HEK293 (cell line): Measurements from ENCODE around the gene WDR55.
A peak's percentile ranks its signal among the peaks of the same experiment; 100 is the strongest.
"Not testable (repeated sequence)": the region's sequence is repeated elsewhere in the genome, so short reads cannot be mapped to it uniquely, and the experiment has no call there.

Experiments
- CTCF ChIA-PET: fragments of 350-600 bp; formaldehyde crosslinking; extraction: SDS; loops from one replicate; lab custom pipeline; 2021; ENCODE audit warnings: antibody characterized with exemption; lab: Yijun Ruan, JAX
- POLR2A ChIA-PET: fragments of 300-600 bp; formaldehyde crosslinking; extraction: SDS; loops from one replicate; lab custom pipeline; 2020; ENCODE audit warnings: antibody characterized with exemption, inconsistent platforms; lab: Yijun Ruan, JAX
- H3K27ac ChIP-seq: fragments of 200-500 bp; sonication (Bioruptor generic); 2 replicates; pipeline ENCODE4 v1.5.1; 2014; ENCODE audit warnings: low read depth, low read length, control low read depth, inconsistent platforms; ENCODE audit errors: extremely low read depth
- H3K36me3 ChIP-seq, 2 experiments: fragments of 200-500 bp in 1 of 2; sonication (Bioruptor generic) in 1 of 2; 1 replicate in 1 of 2; 2 replicates in 1 of 2; pipeline ENCODE4 v1.5.1; 2014 to 2017; ENCODE audit warnings: inconsistent platforms in 2 of 2, low read length in 2 of 2; ENCODE audit not compliant: control insufficient read depth in 2 of 2, insufficient read depth in 1 of 2
- H3K4me1 ChIP-seq: fragments of 200-500 bp; sonication (Bioruptor generic); 2 replicates; pipeline ENCODE4 v1.5.1; 2014; ENCODE audit warnings: mild to moderate bottlenecking, low read length, inconsistent platforms; ENCODE audit not compliant: control insufficient read depth, insufficient read depth
- H3K4me3 ChIP-seq: 2 replicates; pipeline ENCODE4 v1.5.1; 2011; ENCODE audit warnings: low read depth, mild to moderate bottlenecking, control low read depth, low read length, moderate library complexity
- H3K9me3 ChIP-seq: fragments of 200-500 bp; sonication (Bioruptor generic); 2 replicates; pipeline ENCODE4 v1.5.1; 2014; ENCODE audit warnings: low read depth, low read length, inconsistent platforms; ENCODE audit not compliant: control insufficient read depth, insufficient read depth
- EGR2 ChIP-seq: fragments of 450-650 bp; formaldehyde crosslinking; IDR thresholded peaks from 2 replicates; pipeline ENCODE4 v1.5.1; 2016; ENCODE audit warnings: low read depth, missing biosample characterization, missing genetic modification characterization
- GLIS2 ChIP-seq: fragments of 450-650 bp; formaldehyde crosslinking; IDR thresholded peaks from 2 replicates; pipeline ENCODE4 v1.5.1; 2016; ENCODE audit warnings: missing biosample characterization, missing genetic modification characterization
- OVOL3 ChIP-seq: fragments of 450-650 bp; formaldehyde crosslinking; IDR thresholded peaks from 2 replicates; pipeline ENCODE4 v1.5.1; 2016; ENCODE audit warnings: missing biosample characterization, missing genetic modification characterization
- ZNF121 ChIP-seq: fragments of 450-650 bp; formaldehyde crosslinking; IDR thresholded peaks from 2 replicates; pipeline ENCODE4 v1.5.1; 2016; ENCODE audit warnings: missing biosample characterization, missing genetic modification characterization
- ZNF16 ChIP-seq: fragments of 450-650 bp; formaldehyde crosslinking; IDR thresholded peaks from 2 replicates; pipeline ENCODE4 v1.5.1; 2016; ENCODE audit warnings: low read depth, missing biosample characterization, missing genetic modification characterization
- ZNF529 ChIP-seq: fragments of 450-650 bp; formaldehyde crosslinking; IDR thresholded peaks from 2 replicates; pipeline ENCODE4 v1.5.1; 2017; ENCODE audit warnings: missing genetic modification characterization, missing biosample characterization; ENCODE audit not compliant: insufficient replicate concordance
- ZNF558 ChIP-seq: fragments of 450-650 bp; formaldehyde crosslinking; IDR thresholded peaks from 2 replicates; pipeline ENCODE4 v1.5.1; 2016; ENCODE audit warnings: missing biosample characterization, missing genetic modification characterization
- ZNF561 ChIP-seq: fragments of 450-650 bp; IDR thresholded peaks from 2 replicates; pipeline ENCODE4 v1.5.1; 2018; ENCODE audit warnings: missing biosample characterization, missing genetic modification characterization, borderline replicate concordance
- ZNF571 ChIP-seq: fragments of 450-650 bp; formaldehyde crosslinking; IDR thresholded peaks from 2 replicates; pipeline ENCODE4 v1.5.0; 2017; ENCODE audit warnings: missing biosample characterization, missing genetic modification characterization
- ZNF677 ChIP-seq: fragments of 450-650 bp; IDR thresholded peaks from 2 replicates; pipeline ENCODE4 v1.5.0; 2018; ENCODE audit warnings: missing biosample characterization, mild to moderate bottlenecking, missing genetic modification characterization, moderate library complexity
- ZNF701 ChIP-seq: fragments of 450-650 bp; formaldehyde crosslinking; IDR thresholded peaks from 2 replicates; pipeline ENCODE4 v1.5.1; 2016; ENCODE audit warnings: missing biosample characterization, missing genetic modification characterization
- ZSCAN16 ChIP-seq: fragments of 450-650 bp; formaldehyde crosslinking; IDR thresholded peaks from 2 replicates; pipeline ENCODE4 v1.5.1; 2016; ENCODE audit warnings: missing biosample characterization, missing genetic modification characterization
- TF ChIP-seq, protein P1 (sequence below): fragments of 450-650 bp; formaldehyde crosslinking; IDR thresholded peaks from 2 replicates; pipeline ENCODE4 v1.5.1; 2017; ENCODE audit warnings: missing biosample characterization, missing genetic modification characterization
- TF ChIP-seq, protein P2 (sequence below): fragments of 450-650 bp; formaldehyde crosslinking; IDR thresholded peaks from 2 replicates; pipeline ENCODE4 v1.5.1; 2016; ENCODE audit warnings: missing biosample characterization, missing genetic modification characterization
- TF ChIP-seq, protein P3 (sequence below): fragments of 450-650 bp; formaldehyde crosslinking; IDR thresholded peaks from 2 replicates; pipeline ENCODE4 v1.5.1; 2016; ENCODE audit warnings: missing biosample characterization, missing genetic modification characterization
- TF ChIP-seq, protein P4 (sequence below): fragments of 450-650 bp; IDR thresholded peaks from 2 replicates; pipeline ENCODE4 v1.5.1; 2018; ENCODE audit warnings: missing biosample characterization, missing genetic modification characterization

The WDR55 gene

DNA sequence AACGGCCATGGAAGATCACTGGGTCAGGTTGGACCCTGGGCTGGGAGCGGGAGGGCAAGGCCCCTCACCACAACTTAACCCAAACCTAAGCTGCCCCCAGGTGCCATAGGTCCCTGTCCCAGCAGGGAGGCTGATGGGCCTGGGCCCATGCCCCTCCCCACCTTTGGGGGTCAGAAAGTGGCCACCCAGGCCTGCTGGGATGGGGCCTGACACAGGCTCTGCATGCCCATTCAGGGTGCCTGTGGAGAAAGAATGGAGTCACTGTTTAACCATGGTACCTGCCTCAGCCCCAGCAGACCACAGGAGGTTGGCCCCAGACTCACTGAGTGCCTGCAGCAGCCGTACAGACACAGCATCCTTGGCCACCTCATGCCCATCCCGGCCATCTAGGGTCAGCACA lies 6.3 kb downstream of the WDR55 start:
- TF ChIP-seq GLIS2 (tag by site-specific recombination), result 0 out of 2 replicates have a peak, but pooled peaks have one; percentile 18
- H3K4me1 ChIP-seq, H3K9me3 ChIP-seq, H3K27ac ChIP-seq, H3K4me3 ChIP-seq, CTCF ChIA-PET: not testable (repeated sequence)
- POLR2A ChIA-PET, result interaction anchor here (0.9 to 1.5 kb wide), 2 partner anchors 20 to 24 kb away, joined by 3 to 5 read pairs; partner anchors contain the start of genes HARS1, HARS2, IK and NDUFA2
- peaks cover 17 to 92% of the 10 kb centered on the region in 2 experiments for H3K36me3 ChIP-seq

DNA sequence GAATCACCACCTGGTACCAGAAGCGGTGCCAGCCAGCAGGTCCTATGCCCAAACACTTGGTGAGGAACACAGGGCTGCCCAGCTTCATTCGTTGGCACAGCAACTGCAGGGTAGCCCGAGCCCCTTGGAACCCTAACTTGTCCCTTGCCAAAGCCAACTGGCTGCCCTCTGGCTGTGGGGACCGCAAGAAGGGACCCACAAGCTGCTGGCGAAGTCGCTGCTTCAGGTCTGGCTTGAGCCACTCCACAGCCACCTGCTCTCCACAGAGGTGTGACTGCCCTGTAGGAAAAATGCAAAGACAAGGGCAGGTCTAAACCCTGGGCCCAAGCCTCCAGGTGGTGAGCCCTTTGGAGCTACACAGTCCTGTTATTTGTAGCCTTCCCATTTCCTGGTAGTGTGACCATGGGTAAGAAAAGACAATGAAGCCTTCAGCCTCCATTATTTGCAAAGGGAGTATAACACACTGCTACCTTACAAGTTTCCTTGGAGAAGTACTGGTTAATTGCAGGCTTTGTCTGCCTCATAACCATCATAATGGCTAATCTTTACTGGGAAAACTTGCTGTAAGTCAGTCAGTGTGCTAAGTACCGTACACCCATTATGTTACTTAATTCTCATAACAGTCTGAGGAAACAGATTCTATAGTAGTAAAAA lies 6.9 kb downstream of the WDR55 start:
- H3K9me3 ChIP-seq, result no peaks in the 10 kb centered on the region
- POLR2A ChIA-PET, result interaction anchor here (0.6 to 1.6 kb wide), 5 partner anchors 19 to 49 kb away, joined by 3 to 6 read pairs (median 3); partner anchors contain the start of genes HARS1, HARS2, IK and NDUFA2
- H3K4me1 ChIP-seq, result no peaks in the 10 kb centered on the region
- TF ChIP-seq OVOL3 (tag by site-specific recombination), result no peak
- TF ChIP-seq, protein P1, sequence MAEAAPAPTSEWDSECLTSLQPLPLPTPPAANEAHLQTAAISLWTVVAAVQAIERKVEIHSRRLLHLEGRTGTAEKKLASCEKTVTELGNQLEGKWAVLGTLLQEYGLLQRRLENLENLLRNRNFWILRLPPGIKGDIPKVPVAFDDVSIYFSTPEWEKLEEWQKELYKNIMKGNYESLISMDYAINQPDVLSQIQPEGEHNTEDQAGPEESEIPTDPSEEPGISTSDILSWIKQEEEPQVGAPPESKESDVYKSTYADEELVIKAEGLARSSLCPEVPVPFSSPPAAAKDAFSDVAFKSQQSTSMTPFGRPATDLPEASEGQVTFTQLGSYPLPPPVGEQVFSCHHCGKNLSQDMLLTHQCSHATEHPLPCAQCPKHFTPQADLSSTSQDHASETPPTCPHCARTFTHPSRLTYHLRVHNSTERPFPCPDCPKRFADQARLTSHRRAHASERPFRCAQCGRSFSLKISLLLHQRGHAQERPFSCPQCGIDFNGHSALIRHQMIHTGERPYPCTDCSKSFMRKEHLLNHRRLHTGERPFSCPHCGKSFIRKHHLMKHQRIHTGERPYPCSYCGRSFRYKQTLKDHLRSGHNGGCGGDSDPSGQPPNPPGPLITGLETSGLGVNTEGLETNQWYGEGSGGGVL (tag by site-specific recombination), result no peak
- 0 out of 2 replicates have a peak, but pooled peaks have one; percentile 37 for TF ChIP-seq ZNF677 (tag by site-specific recombination)
- TF ChIP-seq, all 188 proteins: peak for 1
- Histone ChIP-seq H3K27ac (no peak overlapping the region), H3K4me3 (no peak overlapping the region), H3K36me3 (peaks cover 17 to 97% of the 10 kb centered on the region in 2 experiments)
- CTCF ChIA-PET, result no interaction called here

DNA sequence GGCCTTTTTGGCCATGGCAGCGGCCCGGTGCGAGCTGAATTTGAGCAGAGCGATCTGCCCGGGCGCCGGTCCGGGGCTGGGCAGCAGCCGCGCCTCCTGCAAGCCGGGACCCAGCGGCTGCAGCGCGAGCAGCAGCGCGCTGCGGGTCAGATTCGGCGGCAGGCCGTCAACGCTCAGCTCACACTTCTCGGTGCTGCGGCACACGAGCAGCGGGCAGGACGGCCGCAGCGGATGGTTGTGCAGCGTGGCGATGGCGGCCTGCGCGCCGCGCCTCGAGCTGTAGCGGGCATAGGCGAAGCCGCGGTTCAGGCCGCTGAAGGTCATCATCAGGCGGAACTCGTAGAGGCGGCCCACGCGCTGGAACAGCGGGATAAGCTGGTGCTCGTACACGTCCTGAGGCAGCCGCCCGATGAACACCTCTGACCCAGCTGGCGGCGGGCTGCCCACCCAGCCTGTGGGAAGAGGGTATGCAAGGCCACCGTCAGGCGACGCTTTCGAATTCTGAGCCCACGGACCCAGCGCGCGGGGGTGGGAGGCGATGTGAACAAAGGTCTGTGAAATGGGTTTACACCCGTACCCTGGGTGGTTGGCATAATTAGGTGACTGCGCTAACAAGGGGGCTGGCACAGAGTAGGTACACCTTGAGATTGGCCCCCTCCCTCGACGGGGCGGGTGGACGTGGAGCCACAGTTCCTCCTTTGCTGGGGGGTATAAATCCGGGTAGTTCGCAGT lies 7.9 kb downstream of the WDR55 start:
- CTCF ChIA-PET, result no interaction called here
- Histone ChIP-seq H3K4me3 (no peak overlapping the region), H3K27ac (no peak overlapping the region), H3K9me3 (no peaks in the 10 kb centered on the region)
- POLR2A ChIA-PET, result interaction anchor here (1.0 to 1.6 kb wide), 4 partner anchors 10 to 39 kb away, joined by 3 to 6 read pairs (median 4); partner anchors contain the start of genes HARS1, HARS2, IK and NDUFA2
- TF ChIP-seq ZNF561 (tag by site-specific recombination) (no peak), ZNF16 (tag by site-specific recombination) (no peak), OVOL3 (tag by site-specific recombination) (no peak), ZNF558 (tag by site-specific recombination) (no peak), EGR2 (tag by site-specific recombination) (no peak), ZNF571 (tag by site-specific recombination) (no peak), ZSCAN16 (tag by site-specific recombination) (no peak), ZNF701 (tag by site-specific recombination) (no peak), ZNF121 (tag by site-specific recombination) (no peak), ZNF529 (tag by site-specific recombination) (no peak)
- TF ChIP-seq, protein P2, sequence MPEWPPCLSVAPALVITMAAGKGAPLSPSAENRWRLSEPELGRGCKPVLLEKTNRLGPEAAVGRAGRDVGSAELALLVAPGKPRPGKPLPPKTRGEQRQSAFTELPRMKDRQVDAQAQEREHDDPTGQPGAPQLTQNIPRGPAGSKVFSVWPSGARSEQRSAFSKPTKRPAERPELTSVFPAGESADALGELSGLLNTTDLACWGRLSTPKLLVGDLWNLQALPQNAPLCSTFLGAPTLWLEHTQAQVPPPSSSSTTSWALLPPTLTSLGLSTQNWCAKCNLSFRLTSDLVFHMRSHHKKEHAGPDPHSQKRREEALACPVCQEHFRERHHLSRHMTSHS (tag by site-specific recombination), result no peak
- TF ChIP-seq, protein P1 (tag by site-specific recombination), result no peak
- TF ChIP-seq, protein P3, sequence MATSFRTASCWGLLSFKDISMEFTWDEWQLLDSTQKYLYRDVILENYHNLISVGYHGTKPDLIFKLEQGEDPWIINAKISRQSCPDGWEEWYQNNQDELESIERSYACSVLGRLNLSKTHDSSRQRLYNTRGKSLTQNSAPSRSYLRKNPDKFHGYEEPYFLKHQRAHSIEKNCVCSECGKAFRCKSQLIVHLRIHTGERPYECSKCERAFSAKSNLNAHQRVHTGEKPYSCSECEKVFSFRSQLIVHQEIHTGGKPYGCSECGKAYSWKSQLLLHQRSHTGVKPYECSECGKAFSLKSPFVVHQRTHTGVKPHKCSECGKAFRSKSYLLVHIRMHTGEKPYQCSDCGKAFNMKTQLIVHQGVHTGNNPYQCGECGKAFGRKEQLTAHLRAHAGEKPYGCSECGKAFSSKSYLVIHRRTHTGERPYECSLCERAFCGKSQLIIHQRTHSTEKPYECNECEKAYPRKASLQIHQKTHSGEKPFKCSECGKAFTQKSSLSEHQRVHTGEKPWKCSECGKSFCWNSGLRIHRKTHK (tag by site-specific recombination), result no peak
- TF ChIP-seq, protein P4, sequence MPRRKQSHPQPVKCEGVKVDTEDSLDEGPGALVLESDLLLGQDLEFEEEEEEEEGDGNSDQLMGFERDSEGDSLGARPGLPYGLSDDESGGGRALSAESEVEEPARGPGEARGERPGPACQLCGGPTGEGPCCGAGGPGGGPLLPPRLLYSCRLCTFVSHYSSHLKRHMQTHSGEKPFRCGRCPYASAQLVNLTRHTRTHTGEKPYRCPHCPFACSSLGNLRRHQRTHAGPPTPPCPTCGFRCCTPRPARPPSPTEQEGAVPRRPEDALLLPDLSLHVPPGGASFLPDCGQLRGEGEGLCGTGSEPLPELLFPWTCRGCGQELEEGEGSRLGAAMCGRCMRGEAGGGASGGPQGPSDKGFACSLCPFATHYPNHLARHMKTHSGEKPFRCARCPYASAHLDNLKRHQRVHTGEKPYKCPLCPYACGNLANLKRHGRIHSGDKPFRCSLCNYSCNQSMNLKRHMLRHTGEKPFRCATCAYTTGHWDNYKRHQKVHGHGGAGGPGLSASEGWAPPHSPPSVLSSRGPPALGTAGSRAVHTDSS, result no peak
- TF ChIP-seq, all 188 proteins: peak for 0
- Histone ChIP-seq H3K4me1 (no peaks in the 10 kb centered on the region), H3K36me3 (peaks cover 17 to 97% of the 10 kb centered on the region in 2 experiments)
